Astrocyte (in vitro differentiated cells and primary cell): ENCODE data around the gene HGFAC. TPM values are rescaled to one million over a fixed set of nuclear protein-coding genes. Genes with fewer than 3 reads are reported as not detected.

Source experiments
- DNase-seq: peaks from one replicate; pipeline ENCODE4 v3.0.0-alpha.2; 2010; ENCODE audit warnings: low read depth
- FAIRE-seq: peaks from 2 replicates; lab custom pipeline; 2011; peaks lifted over from hg19 to GRCh38; lab: Jason Lieb, UNC
- H2AFZ ChIP-seq: 2 replicates; pipeline ENCODE4 v1.6.0; 2012; ENCODE audit warnings: low read depth, low read length, inconsistent platforms
- H3K27ac ChIP-seq: 2 replicates; pipeline ENCODE4 v1.5.1; 2011; ENCODE audit warnings: low read depth, low read length, inconsistent platforms
- H3K27me3 ChIP-seq: 2 replicates; pipeline ENCODE4 v1.6.0; 2011; ENCODE audit warnings: low read length, inconsistent platforms; ENCODE audit not compliant: insufficient read depth
- H3K36me3 ChIP-seq: 2 replicates; pipeline ENCODE4 v1.5.1; 2011; ENCODE audit warnings: low read length, inconsistent platforms; ENCODE audit not compliant: insufficient read depth
- H3K4me1 ChIP-seq: 2 replicates; pipeline ENCODE4 v1.5.1; 2011; ENCODE audit warnings: low read length, inconsistent platforms; ENCODE audit not compliant: insufficient read depth
- H3K4me2 ChIP-seq: 2 replicates; pipeline ENCODE4 v1.6.0; 2012; ENCODE audit warnings: low read length, inconsistent platforms
- H3K4me3 ChIP-seq: 2 replicates; pipeline ENCODE4 v1.5.1; 2011; ENCODE audit warnings: low read depth, mild to moderate bottlenecking, low read length, inconsistent platforms; ENCODE audit not compliant: insufficient read depth
- H3K79me2 ChIP-seq: 2 replicates; pipeline ENCODE4 v1.6.0; 2012; ENCODE audit warnings: mild to moderate bottlenecking, low read length, inconsistent platforms; ENCODE audit not compliant: insufficient read depth
- H3K9ac ChIP-seq: 2 replicates; pipeline ENCODE4 v1.6.0; 2012; ENCODE audit warnings: mild to moderate bottlenecking, low read length, inconsistent platforms
- H3K9me3 ChIP-seq: 2 replicates; pipeline ENCODE4 v1.5.1; 2012; ENCODE audit warnings: low read depth, mild to moderate bottlenecking, low read length, inconsistent platforms; ENCODE audit not compliant: insufficient read depth
- H4K20me1 ChIP-seq: 2 replicates; pipeline ENCODE4 v1.6.0; 2012; ENCODE audit warnings: low read length, inconsistent platforms; ENCODE audit not compliant: insufficient read depth
- H3K27ac Mint-ChIP-seq: one replicate; pipeline ENCODE4 v1.8.0; 2021; ENCODE audit warnings: mild to moderate bottlenecking, mixed read lengths; ENCODE audit not compliant: unreplicated experiment
- H3K27me3 Mint-ChIP-seq: one replicate; pipeline ENCODE4 v1.8.0; 2021; ENCODE audit warnings: low read depth, mixed read lengths; ENCODE audit not compliant: unreplicated experiment
- H3K36me3 Mint-ChIP-seq: one replicate; pipeline ENCODE4 v1.8.0; 2021; ENCODE audit warnings: low read depth, mixed read lengths; ENCODE audit not compliant: unreplicated experiment
- H3K4me1 Mint-ChIP-seq: one replicate; pipeline ENCODE4 v1.8.0; 2021; ENCODE audit warnings: low read depth, mixed read lengths; ENCODE audit not compliant: unreplicated experiment
- H3K4me3 Mint-ChIP-seq: one replicate; pipeline ENCODE4 v1.8.0; 2021; ENCODE audit warnings: mild to moderate bottlenecking, moderate library complexity, mixed read lengths; ENCODE audit not compliant: unreplicated experiment
- H3K9me3 Mint-ChIP-seq: one replicate; pipeline ENCODE4 v1.8.0; 2021; ENCODE audit warnings: mild to moderate bottlenecking, mixed read lengths; ENCODE audit not compliant: unreplicated experiment
- CTCF ChIP-seq: IDR thresholded peaks from 2 replicates; pipeline ENCODE4 v1.5.1; 2011; ENCODE audit warnings: low read depth, mild to moderate bottlenecking, inconsistent platforms, low read length, moderate library complexity; ENCODE audit not compliant: insufficient read depth
- EZH2 ChIP-seq: IDR thresholded peaks from 2 replicates; pipeline ENCODE4 v1.6.1; 2012; ENCODE audit warnings: mild to moderate bottlenecking, low read length, inconsistent platforms; ENCODE audit not compliant: insufficient read depth
- total RNA-seq: library from RNA; stranded (reverse); gene quantifications from 2 replicates; pipeline ENCODE4 v1.2.1, GENCODE V29; 2021

HGFAC gene
- total RNA-seq, 1 donor from 2014 or later: 0.52 TPM

DNA sequence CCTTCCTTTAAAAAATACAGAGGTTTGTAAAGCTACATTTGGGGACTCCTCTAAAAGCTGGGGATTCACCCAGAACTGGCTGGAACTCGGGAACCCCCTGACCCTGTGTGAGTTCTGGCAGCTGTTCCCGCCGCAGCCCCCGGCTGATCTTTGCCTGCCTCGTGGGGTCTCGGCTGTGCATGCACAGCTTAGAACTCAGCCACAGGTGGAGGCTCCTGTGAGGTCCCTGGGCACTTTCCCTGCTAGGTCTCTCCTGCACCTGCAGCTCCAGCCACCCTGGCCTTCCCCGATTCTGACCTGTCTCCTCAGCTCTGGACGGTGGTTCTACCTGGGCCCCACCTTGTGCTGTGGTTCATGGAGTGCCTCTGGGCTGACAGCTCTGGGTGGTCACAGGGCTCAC, 48.6 kb upstream of the HGFAC start:
- Histone ChIP-seq H3K9me3 (no peaks in the 10 kb centered on the region), H4K20me1 (peaks cover 4% of the 10 kb centered on the region), H3K27ac (no peak overlapping the region), H3K79me2 (peaks cover 3% of the 10 kb centered on the region), H3K9ac (no peak overlapping the region), H3K4me2 (no peak overlapping the region), H2AFZ (no peak overlapping the region), H3K27me3 (no peaks in the 10 kb centered on the region), H3K36me3 (no peaks in the 10 kb centered on the region), H3K4me3 (no peak overlapping the region), H3K4me1 (peaks cover 19% of the 10 kb centered on the region)
- DNase-seq (no peak), FAIRE-seq (no peak)
- no peak overlapping the region for H3K4me3 Mint-ChIP-seq
- H3K36me3 Mint-ChIP-seq: peaks cover 6% of the 10 kb centered on the region
- H3K27ac Mint-ChIP-seq: no peak overlapping the region
- H3K9me3 Mint-ChIP-seq: peaks cover 6% of the 10 kb centered on the region
- H3K27me3 Mint-ChIP-seq: peaks cover 2% of the 10 kb centered on the region
- H3K4me1 Mint-ChIP-seq: peaks cover 25% of the 10 kb centered on the region
- TF ChIP-seq CTCF: no peak
- TF ChIP-seq EZH2: no peak

DNA sequence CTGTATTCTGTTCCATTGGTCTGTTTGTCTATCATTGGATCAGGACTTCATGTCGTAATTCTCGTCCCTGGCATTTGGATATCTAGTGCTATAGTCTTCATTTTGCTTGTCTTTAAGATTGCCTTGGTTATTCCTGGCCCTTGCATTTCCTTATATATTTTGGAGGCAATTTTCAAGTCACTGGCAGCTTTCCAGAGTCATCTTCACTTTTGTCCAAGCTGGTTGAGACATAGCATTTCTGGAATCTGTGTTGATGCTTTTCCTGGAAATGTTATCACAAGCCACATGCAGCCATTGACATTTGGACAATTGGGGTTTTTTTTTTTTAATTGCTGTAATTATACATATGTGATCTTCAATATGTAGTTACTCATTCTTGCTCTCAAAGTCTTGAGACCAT, 45.2 kb upstream of the HGFAC start:
- Mint-ChIP-seq H3K27me3 (peaks cover 2% of the 10 kb centered on the region), H3K9me3 (peaks cover 6% of the 10 kb centered on the region), H3K27ac (no peak overlapping the region), H3K4me3 (no peak overlapping the region), H3K36me3 (peaks cover 4% of the 10 kb centered on the region), H3K4me1 (peaks cover 9% of the 10 kb centered on the region)
- H3K9me3 ChIP-seq: no peaks in the 10 kb centered on the region
- H3K27me3 ChIP-seq: no peaks in the 10 kb centered on the region
- H3K4me2 ChIP-seq: no peak overlapping the region
- FAIRE-seq (no peak), DNase-seq (no peak)
- peaks cover 3% of the 10 kb centered on the region for H3K4me1 ChIP-seq
- no peak overlapping the region for H3K27ac ChIP-seq
- no peaks in the 10 kb centered on the region for H3K79me2 ChIP-seq
- TF ChIP-seq CTCF (no peak), EZH2 (no peak)
- H3K9ac ChIP-seq: no peak overlapping the region
- H4K20me1 ChIP-seq: peaks cover 5% of the 10 kb centered on the region
- H3K36me3 ChIP-seq: no peaks in the 10 kb centered on the region
- no peak overlapping the region for H2AFZ ChIP-seq
- no peak overlapping the region for H3K4me3 ChIP-seq

GRCh38 chr4:3397128-3397527, 44.6 kb upstream of the HGFAC start:
- Histone ChIP-seq H3K9me3 (no peaks in the 10 kb centered on the region), H3K27ac (no peak overlapping the region), H3K4me1 (peaks cover 8% of the 10 kb centered on the region), H3K4me2 (no peak overlapping the region), H3K9ac (no peak overlapping the region), H2AFZ (no peak overlapping the region), H3K27me3 (no peaks in the 10 kb centered on the region), H3K4me3 (no peak overlapping the region), H3K36me3 (no peaks in the 10 kb centered on the region), H3K79me2 (no peaks in the 10 kb centered on the region), H4K20me1 (peaks cover 8% of the 10 kb centered on the region)
- H3K27me3 Mint-ChIP-seq: peaks cover 2% of the 10 kb centered on the region
- TF ChIP-seq CTCF: no peak
- no peak overlapping the region for H3K4me3 Mint-ChIP-seq
- H3K27ac Mint-ChIP-seq: no peak overlapping the region
- peaks cover 6% of the 10 kb centered on the region for H3K9me3 Mint-ChIP-seq
- FAIRE-seq: no peak
- H3K36me3 Mint-ChIP-seq: peaks cover 4% of the 10 kb centered on the region
- H3K4me1 Mint-ChIP-seq: peaks cover 4% of the 10 kb centered on the region
- no peak for DNase-seq
